ENCODE data around the gene BEAN1.
A peak's percentile ranks its signal among the peaks of the same experiment; 100 is the strongest.
"Not testable (repeated sequence)": the region's sequence is repeated elsewhere in the genome, so short reads cannot be mapped to it uniquely, and the experiment has no call there.

The BEAN1 gene

GRCh38 chr16:66503612-66504011 is 76.5 kb downstream of the BEAN1 start:
- no peak for ATAC-seq
- peaks cover 23% of the 10 kb centered on the region for H3K4me1 Mint-ChIP-seq
- no peak overlapping the region for H3K4me3 Mint-ChIP-seq
- no peaks in the 10 kb centered on the region for H3K36me3 Mint-ChIP-seq
- H3K9me3 Mint-ChIP-seq = no peaks in the 10 kb centered on the region
- H3K27ac Mint-ChIP-seq = no peak overlapping the region
- no peaks in the 10 kb centered on the region for H3K27me3 Mint-ChIP-seq

- no peak overlapping the region for H3K27ac Mint-ChIP-seq
- H3K4me3 Mint-ChIP-seq = no peak overlapping the region
- no peaks in the 10 kb centered on the region for H3K9me3 Mint-ChIP-seq
- peaks cover 28% of the 10 kb centered on the region for H3K4me1 Mint-ChIP-seq
- no peak for ATAC-seq
- H3K36me3 Mint-ChIP-seq = no peaks in the 10 kb centered on the region
- no peaks in the 10 kb centered on the region for H3K27me3 Mint-ChIP-seq
Observed at GRCh38 chr16:66507731-66508239, 80.7 kb downstream of the BEAN1 start.

- Mint-ChIP-seq H3K4me1 (peaks cover 28% of the 10 kb centered on the region), H3K27me3 (no peaks in the 10 kb centered on the region), H3K4me3 (peak overlapping the region; percentile 4), H3K36me3 (no peaks in the 10 kb centered on the region), H3K9me3 (no peaks in the 10 kb centered on the region), H3K27ac (peak overlapping the region; percentile 50)
- ATAC-seq = peak; percentile 94
Observed at GRCh38 chr16:66508248-66508913, 81.3 kb downstream of the BEAN1 start.

DNA sequence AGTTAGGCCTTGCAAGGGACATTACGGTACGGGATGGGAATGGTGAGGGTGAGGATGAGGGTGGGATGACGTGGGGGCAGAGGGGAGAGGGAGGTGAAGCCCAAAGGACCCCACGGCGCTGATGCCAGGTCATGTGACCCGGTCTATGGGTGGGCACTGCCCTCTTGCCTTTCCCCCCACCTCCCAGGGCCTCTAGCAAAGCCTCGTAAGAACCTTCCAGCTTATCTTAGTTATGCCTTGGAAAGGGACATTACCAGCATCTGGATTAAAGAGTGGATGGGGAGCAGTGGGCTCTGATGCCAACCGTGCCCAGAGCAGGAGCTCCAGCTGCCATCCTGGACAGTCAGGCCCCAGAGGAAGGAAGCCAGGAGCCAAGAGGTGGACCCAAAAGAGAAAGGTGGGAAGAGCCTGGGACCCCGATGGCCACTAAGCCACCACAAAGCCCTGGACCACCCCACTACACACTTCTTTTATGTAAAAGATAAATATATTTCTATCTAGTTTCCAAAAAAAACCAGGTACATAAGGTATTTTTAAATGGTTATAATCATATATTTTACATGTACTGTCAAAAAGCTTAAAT is 81.9 kb downstream of the BEAN1 start:
- H3K27me3 Mint-ChIP-seq = no peaks in the 10 kb centered on the region
- peak overlapping the region; percentile 50 for H3K27ac Mint-ChIP-seq
- no peaks in the 10 kb centered on the region for H3K36me3 Mint-ChIP-seq
- peaks cover 28% of the 10 kb centered on the region for H3K4me1 Mint-ChIP-seq
- no peak for ATAC-seq
- H3K9me3 Mint-ChIP-seq = no peaks in the 10 kb centered on the region
- H3K4me3 Mint-ChIP-seq = peak overlapping the region; percentile 4

DNA sequence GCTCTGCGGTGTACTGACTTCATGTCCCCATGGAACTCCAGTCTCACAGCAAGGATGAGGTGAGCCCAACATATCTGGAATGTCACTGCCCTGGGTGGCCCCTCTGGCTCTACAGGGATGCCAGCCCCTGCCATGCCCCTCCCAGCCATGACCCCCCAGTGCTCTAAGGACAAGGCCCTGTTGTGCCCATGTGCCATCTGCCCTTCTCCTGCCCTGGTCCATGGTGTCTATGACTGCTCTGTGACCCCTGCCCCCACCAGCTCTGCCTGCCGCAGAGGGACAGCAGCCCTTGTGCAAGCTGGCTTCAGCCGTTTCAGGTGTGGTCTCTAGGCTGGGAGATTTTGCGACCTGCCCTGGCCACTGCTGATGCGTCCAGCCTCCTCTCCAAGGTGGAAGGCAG is 82.5 kb downstream of the BEAN1 start:
- Mint-ChIP-seq H3K4me3 (no peak overlapping the region), H3K4me1 (peaks cover 28% of the 10 kb centered on the region), H3K27ac (no peak overlapping the region), H3K27me3 (no peaks in the 10 kb centered on the region), H3K36me3 (no peaks in the 10 kb centered on the region), H3K9me3 (no peaks in the 10 kb centered on the region)
- ATAC-seq = no peak

- H3K9me3 Mint-ChIP-seq = no peaks in the 10 kb centered on the region
- no peaks in the 10 kb centered on the region for H3K27me3 Mint-ChIP-seq
- ATAC-seq = no peak
- H3K4me1 Mint-ChIP-seq = peaks cover 30% of the 10 kb centered on the region
- H3K36me3 Mint-ChIP-seq = no peaks in the 10 kb centered on the region
- H3K4me3 Mint-ChIP-seq = no peak overlapping the region
- H3K27ac Mint-ChIP-seq = no peak overlapping the region
Observed at GRCh38 chr16:66510298-66510697, 83.2 kb downstream of the BEAN1 start.

- H3K4me1 Mint-ChIP-seq = peaks cover 31% of the 10 kb centered on the region
- no peak overlapping the region for H3K27ac Mint-ChIP-seq
- H3K4me3 Mint-ChIP-seq = no peak overlapping the region
- no peaks in the 10 kb centered on the region for H3K36me3 Mint-ChIP-seq
- no peak for ATAC-seq
- no peaks in the 10 kb centered on the region for H3K9me3 Mint-ChIP-seq
- H3K27me3 Mint-ChIP-seq = no peaks in the 10 kb centered on the region
Observed at GRCh38 chr16:66510711-66511601, 83.9 kb downstream of the BEAN1 start.

DNA sequence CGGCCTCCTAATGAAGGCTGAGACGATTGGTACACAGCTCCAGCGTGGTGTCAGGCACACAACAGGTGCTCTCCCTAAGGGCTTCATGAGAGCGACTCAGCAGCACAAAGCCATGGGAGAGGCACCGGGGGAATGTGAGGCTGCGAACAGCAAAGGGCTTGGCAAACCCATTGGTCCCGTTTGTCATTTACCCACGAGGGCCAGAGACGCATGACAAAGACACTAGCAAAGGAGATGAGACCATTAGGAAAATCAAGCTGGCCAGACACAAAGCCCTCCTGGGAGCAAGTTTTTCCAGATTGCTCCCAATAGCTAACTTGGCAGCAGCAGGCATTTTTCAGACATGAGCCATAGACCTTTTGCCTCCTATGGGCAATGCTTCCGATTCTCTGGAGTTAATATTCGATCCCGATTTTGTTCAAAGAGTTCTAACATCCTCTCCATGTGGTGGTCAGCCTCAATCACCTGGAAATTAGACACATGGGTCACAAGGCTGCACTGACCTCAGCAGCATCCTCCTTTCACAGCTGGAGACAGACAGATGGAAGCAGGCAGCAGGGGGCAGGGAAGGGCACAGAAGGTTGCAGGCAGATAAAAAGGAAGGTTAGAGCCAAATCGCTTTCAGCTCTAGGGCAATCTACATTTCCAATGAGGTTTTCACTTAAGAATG is 84.6 kb downstream of the BEAN1 start:
- Mint-ChIP-seq H3K36me3 (no peaks in the 10 kb centered on the region), H3K9me3 (no peaks in the 10 kb centered on the region), H3K27me3 (no peaks in the 10 kb centered on the region), H3K27ac (no peak overlapping the region), H3K4me1 (peaks cover 39% of the 10 kb centered on the region), H3K4me3 (no peak overlapping the region)
- no peak for ATAC-seq

- no peak overlapping the region for H3K4me3 Mint-ChIP-seq
- H3K27me3 Mint-ChIP-seq = no peaks in the 10 kb centered on the region
- no peaks in the 10 kb centered on the region for H3K9me3 Mint-ChIP-seq
- H3K4me1 Mint-ChIP-seq = peaks cover 44% of the 10 kb centered on the region
- no peak overlapping the region for H3K27ac Mint-ChIP-seq
- H3K36me3 Mint-ChIP-seq = no peaks in the 10 kb centered on the region
- no peak for ATAC-seq
Observed at GRCh38 chr16:66512272-66513110, 85.4 kb downstream of the BEAN1 start.

DNA sequence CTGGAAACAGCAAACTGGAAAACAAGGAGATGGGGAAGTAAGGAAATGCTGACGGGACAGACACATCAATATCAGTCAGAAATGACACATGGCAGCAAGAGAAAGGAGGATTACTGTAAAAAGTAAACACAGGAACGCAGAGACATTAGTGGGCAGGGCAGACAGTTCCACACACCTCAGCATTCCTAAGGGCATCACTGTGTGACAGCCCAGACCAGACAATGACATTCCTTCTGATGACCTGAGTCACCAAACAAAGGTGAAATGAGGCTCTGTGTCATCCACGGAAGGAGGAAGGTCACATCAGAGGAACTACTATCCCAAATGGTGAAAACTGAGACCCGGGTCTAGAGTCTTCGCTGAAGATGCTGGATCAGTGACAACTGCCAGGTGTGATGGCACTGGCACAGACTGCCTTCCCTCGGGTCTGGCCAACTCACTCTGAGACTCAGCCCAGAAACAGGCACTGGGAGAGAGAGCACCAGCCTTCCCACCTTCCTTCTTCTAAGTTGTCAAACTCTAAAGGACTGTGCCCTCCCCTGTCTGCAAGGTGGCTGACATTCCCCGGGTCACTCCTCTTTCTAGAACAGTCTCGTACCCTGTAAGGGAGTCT is 86.1 kb downstream of the BEAN1 start:
- Mint-ChIP-seq H3K27ac (no peak overlapping the region), H3K27me3 (no peaks in the 10 kb centered on the region), H3K36me3 (no peaks in the 10 kb centered on the region), H3K4me1 (peaks cover 44% of the 10 kb centered on the region), H3K4me3 (no peak overlapping the region), H3K9me3 (no peaks in the 10 kb centered on the region)
- ATAC-seq = no peak

DNA sequence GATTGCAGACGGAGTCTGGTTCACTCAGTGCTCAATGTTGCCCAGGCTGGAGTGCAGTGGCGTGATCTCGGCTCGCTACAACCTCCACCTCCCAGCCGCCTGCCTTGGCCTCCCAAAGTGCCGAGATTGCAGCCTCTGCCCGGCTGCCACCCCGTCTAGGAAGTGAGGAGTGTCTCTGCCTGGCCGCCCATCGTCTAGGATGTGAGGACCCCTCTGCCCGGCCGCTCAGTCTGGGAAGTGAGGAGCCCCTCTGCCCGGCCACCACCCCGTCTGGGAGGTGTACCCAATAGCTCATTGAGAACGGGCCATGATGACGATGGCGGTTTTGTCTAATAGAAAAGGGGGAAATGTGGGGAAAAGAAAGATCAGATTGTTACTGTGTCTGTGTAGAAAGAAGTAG is 87.3 kb downstream of the BEAN1 start:
- H3K36me3 Mint-ChIP-seq, H3K27ac Mint-ChIP-seq, H3K4me3 Mint-ChIP-seq, H3K9me3 Mint-ChIP-seq, ATAC-seq, H3K27me3 Mint-ChIP-seq: not testable (repeated sequence)
- peaks cover 38% of the 10 kb centered on the region for H3K4me1 Mint-ChIP-seq

DNA sequence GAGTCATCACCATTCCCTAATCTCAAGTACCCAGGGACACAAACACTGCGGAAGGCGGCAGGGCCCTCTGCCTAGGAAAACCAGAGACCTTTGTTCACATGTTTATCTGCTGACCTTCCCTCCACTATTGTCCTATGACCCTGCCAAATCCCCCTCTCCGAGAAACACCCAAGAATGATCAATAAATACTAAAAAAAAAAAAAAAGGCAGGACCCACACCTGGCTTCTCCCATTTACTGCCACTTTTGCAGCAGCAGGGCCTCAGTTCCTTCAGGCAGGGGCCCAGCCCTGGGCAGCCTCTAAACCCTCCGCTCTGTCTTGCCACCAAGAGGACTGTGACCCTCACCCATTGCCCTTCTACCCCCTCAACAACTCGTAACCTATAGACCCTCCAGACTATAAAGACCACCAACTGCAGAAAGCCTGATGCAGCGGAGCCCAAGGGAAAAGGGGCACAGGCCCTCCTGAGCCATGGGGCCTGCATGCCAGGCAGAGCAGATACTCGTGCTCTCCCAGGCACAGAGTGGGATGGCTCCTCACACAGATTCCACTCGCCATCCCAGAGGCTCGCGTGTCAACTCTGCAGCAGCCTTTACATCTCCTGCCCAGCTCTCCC is 88.0 kb downstream of the BEAN1 start:
- Mint-ChIP-seq H3K4me1 (peaks cover 45% of the 10 kb centered on the region), H3K27ac (peak overlapping the region; percentile 57)
- not testable (repeated sequence) for H3K4me3 Mint-ChIP-seq, H3K27me3 Mint-ChIP-seq, H3K9me3 Mint-ChIP-seq, H3K36me3 Mint-ChIP-seq, ATAC-seq

GRCh38 chr16:66515596-66516508 is 88.8 kb downstream of the BEAN1 start:
- no peak for ATAC-seq
- no peaks in the 10 kb centered on the region for H3K27me3 Mint-ChIP-seq
- peak overlapping the region; percentile 93 for H3K27ac Mint-ChIP-seq

More at GRCh38 chr16:66515596-66516508, 88.8 kb downstream of the BEAN1 start:
- H3K36me3 Mint-ChIP-seq = no peaks in the 10 kb centered on the region
- no peaks in the 10 kb centered on the region for H3K9me3 Mint-ChIP-seq
- peaks cover 53% of the 10 kb centered on the region for H3K4me1 Mint-ChIP-seq
- H3K4me3 Mint-ChIP-seq = peak overlapping the region; percentile 67
